Cardiac muscle cell (in vitro differentiated cells and primary cell): ENCODE results near the gene SF3B5. TPM values are rescaled to one million over a fixed set of nuclear protein-coding genes. Genes with fewer than 3 reads are reported as not detected.

Source experiments
- DNase-seq, 2 donors: peaks; one replicate each; pipeline versions ENCODE4 v3.0.0 to v3.0.0-alpha.2; 2010 to 2017; ENCODE audit warnings: low read depth in 1 of 2, low spot score in 1 of 2
- H3K27ac ChIP-seq: fragments of 200-600 bp; sonication (generic); 2 replicates; pipeline ENCODE4 v1.5.1; 2016
- H3K27me3 ChIP-seq: fragments of 200-600 bp; sonication (generic); 2 replicates; pipeline ENCODE4 v1.6.0; 2016; ENCODE audit warnings: control low read depth
- H3K36me3 ChIP-seq: fragments of 200-600 bp; sonication (generic); 2 replicates; pipeline ENCODE4 v1.5.1; 2016; ENCODE audit warnings: control low read depth
- H3K4me1 ChIP-seq: fragments of 200-600 bp; sonication (generic); 2 replicates; pipeline ENCODE4 v1.8.1; 2017; ENCODE audit warnings: low read depth, mild to moderate bottlenecking, mixed run types
- H3K4me3 ChIP-seq: fragments of 200-600 bp; sonication (generic); 2 replicates; pipeline ENCODE4 v1.5.1; 2016; ENCODE audit warnings: mild to moderate bottlenecking
- H3K9me3 ChIP-seq: fragments of 200-600 bp; sonication (generic); 2 replicates; pipeline ENCODE4 v1.5.1; 2017; ENCODE audit warnings: low read depth, mild to moderate bottlenecking, control low read depth
- polyA plus RNA-seq: library from polyadenylated mRNA; unstranded; fragments of >200 nt; fragmentation: Nextera tagmentation; extraction: Ambion mirVana; gene quantifications from 2 replicates; pipeline ENCODE4 v1.2.1, GENCODE V29; 2016
- total RNA-seq: library from RNA; depleted of rRNA; stranded (reverse); fragments of >200 nt; gene quantifications from 2 replicates; pipeline ENCODE4 v1.2.3, GENCODE V29; 2016
- TF ChIP-seq, protein P1 (sequence below): IDR thresholded peaks from 2 replicates; pipeline ENCODE4 v1.5.1; 2012; ENCODE audit warnings: low read depth, mild to moderate bottlenecking, low read length

The SF3B5 gene
- total and polyA plus RNA-seq, 2 experiments from 2014 or later, result 139 to 252 TPM

DNA sequence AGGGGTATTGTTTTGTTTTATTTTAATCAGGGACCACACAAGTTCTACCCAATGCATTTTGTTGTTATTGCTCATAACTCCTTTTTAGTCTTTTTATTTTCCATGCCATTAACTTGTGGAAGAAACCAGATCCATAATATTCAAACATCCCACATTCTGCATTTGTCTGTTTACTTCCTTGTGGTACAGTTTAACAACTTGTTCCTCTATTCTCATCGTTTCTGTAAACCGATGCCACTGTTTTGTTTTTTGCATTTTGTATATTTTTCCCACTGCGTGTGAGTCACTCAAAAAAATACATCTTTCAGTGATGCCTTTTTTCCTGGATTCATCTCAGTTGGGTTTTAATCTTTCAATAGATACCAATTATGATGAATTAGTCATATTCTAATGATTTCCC is 22.3 kb downstream of the SF3B5 start:
- TF ChIP-seq, protein P1, sequence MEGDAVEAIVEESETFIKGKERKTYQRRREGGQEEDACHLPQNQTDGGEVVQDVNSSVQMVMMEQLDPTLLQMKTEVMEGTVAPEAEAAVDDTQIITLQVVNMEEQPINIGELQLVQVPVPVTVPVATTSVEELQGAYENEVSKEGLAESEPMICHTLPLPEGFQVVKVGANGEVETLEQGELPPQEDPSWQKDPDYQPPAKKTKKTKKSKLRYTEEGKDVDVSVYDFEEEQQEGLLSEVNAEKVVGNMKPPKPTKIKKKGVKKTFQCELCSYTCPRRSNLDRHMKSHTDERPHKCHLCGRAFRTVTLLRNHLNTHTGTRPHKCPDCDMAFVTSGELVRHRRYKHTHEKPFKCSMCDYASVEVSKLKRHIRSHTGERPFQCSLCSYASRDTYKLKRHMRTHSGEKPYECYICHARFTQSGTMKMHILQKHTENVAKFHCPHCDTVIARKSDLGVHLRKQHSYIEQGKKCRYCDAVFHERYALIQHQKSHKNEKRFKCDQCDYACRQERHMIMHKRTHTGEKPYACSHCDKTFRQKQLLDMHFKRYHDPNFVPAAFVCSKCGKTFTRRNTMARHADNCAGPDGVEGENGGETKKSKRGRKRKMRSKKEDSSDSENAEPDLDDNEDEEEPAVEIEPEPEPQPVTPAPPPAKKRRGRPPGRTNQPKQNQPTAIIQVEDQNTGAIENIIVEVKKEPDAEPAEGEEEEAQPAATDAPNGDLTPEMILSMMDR, result no peak
- Histone ChIP-seq H3K36me3 (no peaks in the 10 kb centered on the region), H3K27me3 (peaks cover 39% of the 10 kb centered on the region), H3K4me3 (no peak overlapping the region), H3K27ac (no peak overlapping the region), H3K4me1 (no peaks in the 10 kb centered on the region), H3K9me3 (no peaks in the 10 kb centered on the region)
- no peak for DNase-seq

DNA sequence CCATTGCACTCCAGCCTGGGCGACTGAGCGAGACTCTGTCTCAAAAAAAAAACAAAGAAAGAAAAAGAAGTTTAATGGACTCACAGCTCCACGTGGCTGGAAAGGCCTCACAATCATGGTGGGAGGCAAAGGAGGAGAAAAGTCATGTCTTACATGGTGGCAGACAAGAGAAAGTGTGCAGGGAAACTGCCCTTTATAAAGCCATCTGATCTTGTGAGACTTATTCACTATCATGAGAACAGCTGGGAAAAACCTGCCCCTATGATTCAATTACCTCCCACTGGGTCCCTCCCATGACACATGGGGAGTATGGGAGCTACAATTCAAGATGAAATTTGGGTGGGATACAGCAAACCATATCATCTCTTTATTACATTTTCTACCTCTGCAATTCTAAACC is 25.9 kb downstream of the SF3B5 start:
- Histone ChIP-seq H3K27ac (no peak overlapping the region), H3K27me3 (peaks cover 74% of the 10 kb centered on the region)
- TF ChIP-seq, protein P1, result no peak

DNA sequence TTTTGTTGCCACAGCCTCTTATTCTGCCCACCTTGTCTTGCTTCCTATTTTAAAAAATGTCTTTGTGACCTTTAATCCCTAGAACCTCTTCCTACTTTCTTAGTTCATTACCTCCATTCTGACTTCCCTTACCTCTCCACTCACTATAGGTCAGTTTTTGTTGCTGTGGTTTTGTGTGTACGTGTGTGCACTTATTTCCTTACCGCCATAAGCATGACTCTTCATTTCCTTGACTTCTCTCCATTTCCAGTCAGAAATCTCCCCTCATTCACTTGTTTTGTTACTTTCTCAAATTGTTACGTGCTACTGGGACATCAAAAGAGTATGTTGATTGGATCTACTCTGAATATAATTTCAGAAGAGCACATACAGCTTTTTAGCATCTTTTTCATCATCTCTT is 26.6 kb downstream of the SF3B5 start:
- Histone ChIP-seq H3K27me3 (peaks cover 81% of the 10 kb centered on the region), H3K4me1 (no peaks in the 10 kb centered on the region)
- DNase-seq, result no peak

More for the DNA sequence above, 25.9 kb downstream of the SF3B5 start:
- no peaks in the 10 kb centered on the region for H3K36me3 ChIP-seq
- H3K9me3 ChIP-seq, result no peaks in the 10 kb centered on the region
- no peaks in the 10 kb centered on the region for H3K4me1 ChIP-seq
- no peak for DNase-seq
- H3K4me3 ChIP-seq, result no peak overlapping the region

DNA sequence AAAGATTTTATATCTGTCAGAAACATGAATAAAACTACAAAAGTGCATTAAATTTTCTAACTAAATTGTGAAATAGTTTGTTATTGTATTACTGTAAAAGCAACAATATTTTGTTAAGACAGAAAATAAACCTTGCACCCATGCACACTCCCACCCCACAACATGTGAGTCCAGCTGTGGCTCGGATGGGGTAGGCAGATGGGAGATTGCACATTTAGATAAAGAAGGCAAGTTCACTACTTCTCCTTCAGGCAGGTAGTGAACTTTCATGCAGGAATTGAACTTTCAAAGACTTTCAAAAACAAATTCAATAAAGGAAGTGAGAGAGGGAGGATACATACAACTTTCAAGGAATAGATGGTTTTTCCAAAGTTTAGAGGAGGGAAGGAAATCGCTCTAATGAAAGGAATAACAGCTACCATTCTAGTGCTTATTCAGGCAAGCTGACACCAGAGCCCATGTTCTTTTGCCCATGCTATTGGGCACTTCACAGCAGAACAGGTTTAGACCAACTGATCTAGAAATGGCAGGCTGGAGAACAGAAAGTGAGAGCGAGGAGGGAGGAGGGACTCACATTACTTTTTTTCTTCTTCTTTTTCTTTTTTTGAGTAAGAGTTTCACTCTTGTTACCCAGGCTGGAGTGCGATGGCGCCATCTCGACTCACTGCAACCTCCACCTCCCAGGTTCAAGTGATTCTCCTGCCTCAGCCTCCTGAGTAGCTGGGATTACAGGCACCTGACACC is 28.5 kb downstream of the SF3B5 start:
- H3K4me1 ChIP-seq, result no peaks in the 10 kb centered on the region
- no peaks in the 10 kb centered on the region for H3K36me3 ChIP-seq
- TF ChIP-seq, protein P1, result no peak
- H3K9me3 ChIP-seq, result no peaks in the 10 kb centered on the region
- no peak overlapping the region for H3K27ac ChIP-seq
- H3K4me3 ChIP-seq, result no peak overlapping the region
- DNase-seq, result no peak
- H3K27me3 ChIP-seq, result peaks cover 96% of the 10 kb centered on the region

More for the DNA sequence above, 26.6 kb downstream of the SF3B5 start:
- H3K9me3 ChIP-seq, result no peaks in the 10 kb centered on the region
- TF ChIP-seq, protein P1, result no peak
- H3K27ac ChIP-seq, result no peak overlapping the region
- no peaks in the 10 kb centered on the region for H3K36me3 ChIP-seq
- no peak overlapping the region for H3K4me3 ChIP-seq

DNA sequence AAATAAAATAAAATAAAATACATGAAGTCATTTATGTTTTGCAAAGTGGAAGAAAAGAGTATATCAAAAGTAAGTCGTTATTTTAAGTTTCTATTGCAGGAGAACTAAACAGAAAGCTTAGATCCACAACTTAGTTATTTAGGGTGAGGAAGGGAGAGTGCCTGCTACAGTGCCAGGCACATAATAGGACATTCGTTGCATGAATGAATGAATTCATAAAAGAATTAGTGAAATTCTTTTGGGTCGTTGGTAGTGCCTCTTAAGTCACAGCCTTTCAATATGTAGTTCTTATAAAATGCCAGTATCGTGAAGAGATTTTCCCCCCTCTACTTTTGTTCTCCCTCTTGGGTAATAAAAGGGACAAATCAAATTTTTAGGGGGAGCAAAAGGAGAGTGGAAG is 29.1 kb downstream of the SF3B5 start:
- H3K4me1 ChIP-seq, result no peaks in the 10 kb centered on the region
- H3K27me3 ChIP-seq, result peaks cover 97% of the 10 kb centered on the region

More for the DNA sequence above, 29.1 kb downstream of the SF3B5 start:
- DNase-seq, result no peak
- Histone ChIP-seq H3K9me3 (no peaks in the 10 kb centered on the region), H3K4me3 (no peak overlapping the region), H3K36me3 (no peaks in the 10 kb centered on the region), H3K27ac (no peak overlapping the region)
- TF ChIP-seq, protein P1, result no peak
